NCI-H774 (cell line): ENCODE data around the gene DLD.
"Not testable (repeated sequence)": the region's sequence is repeated elsewhere in the genome, so short reads cannot be mapped to it uniquely, and the experiment has no call there.

Experiments
- DNase-seq: peaks from one replicate; lab custom pipeline; 2025; lab: John Stamatoyannopoulos, UW

DLD gene

DNA sequence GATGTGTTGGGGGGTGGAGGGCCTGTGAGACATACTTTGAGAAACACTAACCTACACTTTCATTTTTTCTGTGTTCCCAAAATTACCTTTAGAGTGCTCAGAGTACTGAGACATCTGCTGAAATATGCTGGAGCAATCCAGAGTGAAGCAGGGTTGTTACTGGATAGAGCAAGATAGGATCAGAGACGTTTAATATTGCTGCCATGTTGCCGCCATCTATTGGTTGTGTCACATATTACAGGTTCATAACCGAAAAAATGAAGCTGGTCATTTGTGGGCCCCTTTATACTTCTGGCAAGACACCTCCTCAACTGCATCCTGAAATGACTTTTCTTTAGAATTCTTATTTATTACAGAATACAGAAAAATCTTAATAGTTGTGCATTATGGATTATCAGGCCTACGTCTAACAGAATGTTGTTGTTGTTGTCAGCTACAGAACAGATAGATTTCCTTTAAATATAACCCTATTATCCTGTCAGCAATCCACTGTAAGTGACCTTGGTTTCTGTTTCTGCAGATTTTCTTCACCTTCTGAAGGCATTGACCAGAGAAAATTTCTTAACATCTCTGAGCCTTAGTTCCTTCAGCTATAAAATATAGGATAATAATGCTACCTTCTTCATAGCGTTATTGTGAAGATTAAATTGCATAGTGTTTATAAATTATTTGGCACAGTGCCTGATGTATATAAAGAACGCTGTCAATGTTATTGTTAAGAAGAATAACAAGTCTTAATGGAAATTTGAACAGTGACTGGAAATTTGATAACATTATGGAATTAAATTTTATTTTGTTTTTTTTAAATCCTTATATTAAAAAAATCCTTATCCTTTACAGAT lies 16.2 kb upstream of the DLD start:
- DNase-seq: peak; percentile 31

GRCh38 chr7:107876916-107877315 lies 14.1 kb upstream of the DLD start:
- DNase-seq: no peak

- no peak for DNase-seq
Observed at GRCh38 chr7:107877731-107878382, 13.1 kb upstream of the DLD start.

GRCh38 chr7:107878636-107879035 lies 12.3 kb upstream of the DLD start:
- no peak for DNase-seq

GRCh38 chr7:107879400-107880035 lies 11.5 kb upstream of the DLD start:
- DNase-seq: peak; percentile 46

- no peak for DNase-seq
Observed at GRCh38 chr7:107882766-107883165, 8.2 kb upstream of the DLD start.

DNA sequence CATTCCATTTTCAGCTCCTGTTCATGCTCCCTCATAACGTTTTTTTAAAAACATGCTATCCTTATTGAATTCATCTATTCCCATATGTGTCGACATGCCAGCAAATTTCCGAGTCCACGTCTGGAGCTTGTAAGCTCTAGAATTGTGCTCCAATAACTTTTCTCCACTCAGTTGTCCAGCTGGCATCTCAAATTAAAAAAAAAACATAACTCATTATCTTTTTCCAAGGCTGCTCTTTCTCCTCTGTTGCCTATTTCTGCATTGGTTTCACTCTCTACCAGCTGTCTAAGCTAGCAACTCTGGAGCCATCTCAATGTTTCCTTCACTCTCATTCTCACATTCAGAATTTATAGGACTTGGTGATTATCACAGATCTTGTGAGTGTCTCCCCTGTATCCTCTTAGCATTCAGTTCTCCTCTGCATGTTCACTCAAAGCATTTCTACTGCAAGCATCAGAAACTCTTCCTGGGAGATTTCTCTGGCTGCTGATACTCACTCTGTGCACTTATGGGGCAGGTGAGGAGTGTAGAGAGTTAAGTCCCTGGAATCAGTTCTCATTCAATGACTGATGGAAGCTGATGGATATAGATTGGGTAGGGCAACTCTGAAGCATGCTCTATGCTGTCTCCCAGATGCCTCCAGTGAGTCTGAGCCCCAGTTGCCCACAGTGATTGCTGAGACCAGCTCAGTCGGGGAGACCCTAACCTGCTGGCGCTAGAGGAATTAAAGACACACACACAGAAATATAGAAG lies 6.7 kb upstream of the DLD start:
- no peak for DNase-seq

GRCh38 chr7:107887827-107888226 lies 3.2 kb upstream of the DLD start:
- DNase-seq: not testable (repeated sequence)

- no peak for DNase-seq
Observed at GRCh38 chr7:107889992-107890391, 991 bp upstream of the DLD start.

- no peak for DNase-seq
Observed at GRCh38 chr7:107890493-107890961, 456 bp upstream of the DLD start.

GRCh38 chr7:107891636-107892366 lies 818 bp downstream of the DLD start:
- no peak for DNase-seq

DNA sequence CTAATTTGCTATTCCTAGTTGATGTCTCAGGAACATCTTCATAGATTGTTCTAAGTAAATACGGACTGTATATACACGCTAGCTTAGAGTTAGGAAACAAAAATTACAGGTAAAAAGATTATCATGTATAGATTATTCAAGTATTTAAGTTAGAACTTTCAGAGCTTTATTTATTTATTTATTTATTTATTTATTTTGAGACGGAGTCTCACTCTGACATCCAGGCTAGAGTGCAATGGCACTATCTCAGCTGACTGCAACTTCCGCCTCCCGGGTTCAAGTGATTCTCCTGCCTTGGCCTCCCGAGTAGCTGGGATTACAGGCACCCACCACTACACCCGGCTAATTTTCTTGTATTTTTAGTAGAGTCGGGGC lies 1.4 kb downstream of the DLD start:
- not testable (repeated sequence) for DNase-seq

DNA sequence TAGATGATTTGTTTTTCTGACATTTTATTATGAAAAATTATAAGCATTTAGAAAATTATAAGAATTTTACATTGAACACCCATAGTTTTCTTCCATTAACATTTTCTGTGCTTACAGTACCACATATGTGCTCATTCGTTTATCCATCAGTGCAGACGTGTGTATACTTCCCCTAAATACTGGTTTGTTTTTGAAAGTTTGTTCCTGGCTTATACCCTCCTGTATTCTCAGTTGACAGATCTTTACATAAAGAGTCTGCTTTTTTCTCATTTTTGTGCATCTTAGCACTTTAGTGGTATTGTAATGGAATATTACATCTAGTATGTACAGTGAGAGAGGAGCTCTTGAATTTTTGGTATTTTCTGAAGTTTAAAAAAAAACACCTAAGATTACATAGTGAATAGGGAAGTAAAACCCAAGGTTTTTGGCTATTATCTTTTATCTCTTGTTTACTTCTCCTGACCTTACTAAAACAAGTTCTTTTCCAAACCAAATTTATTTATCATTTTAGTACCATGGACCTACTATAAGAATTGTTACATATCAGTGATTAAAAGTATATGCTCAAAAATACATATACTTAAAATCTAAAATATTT lies 8.1 kb downstream of the DLD start:
- DNase-seq: no peak

DNA sequence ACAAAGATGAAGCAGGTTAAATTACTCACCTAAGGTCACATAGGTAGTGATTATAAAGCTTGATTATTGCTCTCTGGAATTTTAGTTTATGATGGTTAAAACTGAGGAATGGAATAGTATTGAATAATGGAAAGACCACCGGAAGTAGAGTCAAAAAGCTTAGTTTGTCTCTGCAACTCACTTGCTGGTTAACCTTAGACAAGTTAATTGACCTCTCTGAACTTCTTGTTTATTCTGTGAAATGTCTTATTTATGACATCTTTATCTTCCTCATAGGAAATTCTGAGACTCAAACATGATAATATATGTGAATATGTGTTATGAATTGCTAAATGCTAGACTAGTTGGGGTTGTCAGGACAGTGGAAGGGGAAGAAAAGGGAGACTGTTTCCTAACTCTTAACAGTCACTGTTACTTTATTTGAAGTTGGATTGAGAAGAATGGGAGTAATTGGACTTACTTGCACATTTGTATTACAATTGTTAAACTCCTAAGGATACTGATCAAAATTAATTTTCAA lies 9.6 kb downstream of the DLD start:
- DNase-seq: no peak

GRCh38 chr7:107902381-107902780 lies 11.4 kb downstream of the DLD start:
- DNase-seq: no peak

DNA sequence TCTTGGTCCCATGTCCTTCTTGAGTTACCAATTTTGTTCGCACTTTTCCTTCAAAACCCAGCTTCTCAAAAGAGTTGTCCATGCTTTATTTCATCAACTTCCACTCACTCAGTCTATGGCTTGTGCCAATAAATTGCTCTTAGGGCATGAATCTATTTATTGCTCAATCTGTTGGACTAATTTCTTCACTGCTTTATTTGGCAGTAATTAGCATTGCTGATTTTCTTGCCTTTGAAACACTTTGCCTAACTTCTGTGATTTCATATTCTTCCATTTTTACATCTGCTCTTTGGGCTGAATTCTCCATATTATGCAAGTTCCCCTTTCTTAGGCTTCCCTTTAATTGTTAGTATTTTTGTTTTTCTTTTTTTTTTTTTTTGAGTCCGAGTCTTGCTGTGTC lies 16.8 kb downstream of the DLD start:
- no peak for DNase-seq

GRCh38 chr7:107909445-107909844 lies 18.5 kb downstream of the DLD start:
- DNase-seq: no peak

DNA sequence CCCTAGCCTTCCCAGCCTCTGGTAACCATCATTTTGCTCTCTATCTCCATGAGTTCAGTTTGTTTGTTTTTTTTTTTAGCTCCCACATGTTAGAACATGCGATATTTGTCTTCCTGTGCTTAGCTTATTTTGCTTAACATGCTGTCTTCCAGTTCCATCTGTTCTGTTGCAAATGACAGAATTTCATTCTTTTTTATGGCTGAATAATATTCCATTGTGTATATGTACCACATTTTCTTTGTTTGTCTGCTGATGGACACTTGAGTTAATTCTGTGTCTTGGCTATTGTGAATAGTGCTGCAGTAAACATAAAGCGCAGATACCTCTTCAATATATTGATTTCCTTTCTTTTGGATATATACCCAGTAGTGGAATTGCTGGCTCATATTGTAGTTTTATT lies 21.0 kb downstream of the DLD start:
- no peak for DNase-seq

DNA sequence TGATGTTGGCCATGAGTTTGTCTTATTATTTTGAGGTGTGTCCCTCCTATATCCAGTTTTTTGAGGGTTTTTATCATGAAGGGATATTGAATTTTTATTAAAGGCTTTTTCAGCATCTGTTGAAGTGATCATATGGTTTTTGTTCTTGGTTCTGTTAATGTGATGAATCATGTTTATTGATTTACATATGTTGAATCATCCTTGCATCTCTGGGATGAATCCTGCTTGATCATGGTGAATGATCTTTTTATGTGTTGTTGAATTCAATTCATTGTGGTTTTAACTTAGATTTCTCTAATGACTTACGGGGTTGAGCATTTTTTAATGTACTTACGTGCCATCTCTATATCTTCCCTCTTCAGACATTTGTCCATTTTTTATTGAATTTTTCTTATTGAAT lies 22.9 kb downstream of the DLD start:
- DNase-seq: no peak

DNA sequence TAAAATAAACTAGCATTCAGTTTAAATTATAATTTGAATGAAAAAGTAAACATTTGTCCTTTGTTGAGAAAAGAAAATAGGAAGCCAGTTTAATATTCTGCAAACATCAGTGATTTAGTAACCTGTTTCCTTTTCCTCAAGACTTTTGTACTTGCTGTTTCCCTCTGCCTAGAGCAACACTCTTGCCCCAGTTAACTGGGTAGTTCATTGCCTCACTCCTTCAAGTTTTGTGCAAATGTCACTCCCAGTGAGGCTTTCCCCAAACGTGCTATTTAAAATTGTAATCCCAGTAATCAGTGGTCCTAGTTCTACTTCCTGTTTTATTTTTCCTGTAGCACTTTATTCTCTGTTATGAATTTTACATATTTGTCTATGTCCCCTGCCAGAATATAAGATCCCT lies 23.8 kb downstream of the DLD start:
- DNase-seq: no peak

- DNase-seq: no peak
Observed at GRCh38 chr7:107915541-107915940, 24.6 kb downstream of the DLD start.
